Kidney capillary endothelial cell (primary cell): Measurements from ENCODE around the gene BCAR3.
"Not testable (repeated sequence)": the region's sequence is repeated elsewhere in the genome, so short reads cannot be mapped to it uniquely, and the experiment has no call there.

Source experiments
- DNase-seq: peaks from one replicate; pipeline ENCODE4 v3.0.0-alpha.2; 2018; ENCODE audit warnings: low spot score

The BCAR3 gene

GRCh38 chr1:93705892-93706500 is 24.4 kb upstream of the BCAR3 start:
- no peak for DNase-seq

- no peak for DNase-seq
Observed at GRCh38 chr1:93704052-93704451, 22.4 kb upstream of the BCAR3 start.

- peak; percentile 68 for DNase-seq
Observed at GRCh38 chr1:93703643-93704042, 22.0 kb upstream of the BCAR3 start.

DNA sequence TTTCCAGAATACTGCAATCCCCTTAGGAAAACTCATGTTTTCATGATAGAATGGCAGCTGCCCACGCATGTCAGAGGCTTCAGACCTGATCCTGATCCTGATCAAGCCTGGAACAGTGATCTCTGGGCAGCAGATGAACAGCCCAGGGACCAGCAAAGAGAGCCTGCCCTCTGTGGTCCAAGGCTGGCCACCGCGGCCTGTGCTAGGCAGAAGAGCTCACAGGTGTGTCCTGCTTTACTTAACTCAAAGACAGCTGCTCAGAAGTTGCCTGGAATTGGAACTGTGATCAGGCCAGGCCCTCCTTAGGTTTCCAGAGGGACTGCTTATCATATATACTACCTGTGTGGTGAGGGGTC is 21.2 kb upstream of the BCAR3 start:
- no peak for DNase-seq

GRCh38 chr1:93702111-93702827 is 20.6 kb upstream of the BCAR3 start:
- no peak for DNase-seq

DNA sequence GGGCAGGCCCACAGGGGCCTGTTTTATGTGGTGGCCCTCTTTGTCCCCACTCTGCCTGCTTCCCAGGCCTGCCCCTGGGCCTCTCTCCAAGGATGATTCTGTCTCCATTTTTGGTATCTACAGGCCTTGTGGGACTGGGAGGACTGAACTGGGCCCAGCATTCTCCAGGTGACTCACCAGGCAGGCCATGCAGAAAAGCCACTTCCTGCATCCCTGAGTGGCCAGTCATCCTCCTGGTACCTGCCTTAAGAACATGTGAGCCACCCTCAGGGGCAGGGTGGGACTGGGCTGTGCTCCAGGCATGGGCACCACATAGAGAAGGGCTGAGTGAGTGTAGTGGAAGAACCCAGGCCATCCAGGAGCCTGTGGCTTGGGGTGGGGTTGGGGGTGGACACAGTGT is 20.0 kb upstream of the BCAR3 start:
- DNase-seq: peak; percentile 93

DNA sequence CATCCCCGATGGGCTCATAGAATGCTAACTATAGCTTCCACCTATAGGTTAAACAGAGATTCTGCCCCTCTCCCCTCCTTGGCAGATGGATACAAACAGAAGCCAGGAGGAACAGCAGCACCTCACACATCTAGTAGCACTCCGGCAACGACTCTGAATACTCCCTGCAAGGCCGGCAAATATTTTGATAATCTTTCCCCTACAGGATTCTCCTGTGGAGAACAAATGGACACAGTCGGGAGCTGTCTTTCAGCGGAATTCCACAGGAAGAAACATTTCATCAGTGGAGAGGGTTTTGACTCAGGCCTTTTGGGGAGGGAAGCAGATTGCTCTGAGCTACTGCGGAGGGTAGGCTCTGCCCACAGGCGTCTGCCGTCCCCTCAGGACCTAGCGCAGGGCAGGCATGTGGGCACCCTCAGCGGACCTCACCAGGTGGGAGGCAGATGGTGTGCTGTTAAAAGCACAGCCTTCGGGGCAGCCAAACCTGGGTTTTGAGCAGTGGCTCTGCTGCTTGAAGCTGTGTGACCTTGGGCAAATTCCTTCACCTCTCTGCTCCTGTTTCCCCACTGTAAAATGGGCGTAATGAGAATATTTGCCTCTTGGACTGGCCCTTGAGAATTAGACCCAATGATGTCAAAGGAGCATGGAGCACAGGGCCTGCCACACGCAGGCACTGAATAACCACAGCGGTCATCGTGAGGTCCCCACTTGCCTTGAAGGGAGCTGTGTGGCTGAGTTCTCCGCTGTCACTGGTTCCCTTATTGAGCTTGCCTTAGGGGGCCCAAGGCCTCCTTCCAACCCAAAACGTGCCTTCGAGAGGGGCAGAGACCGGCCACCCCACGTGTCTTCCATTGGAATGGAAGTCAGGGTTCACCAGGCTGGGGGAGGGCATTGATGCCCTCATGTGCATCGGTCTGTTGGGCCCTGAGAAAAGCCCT is 19.2 kb upstream of the BCAR3 start:
- DNase-seq: no peak

DNA sequence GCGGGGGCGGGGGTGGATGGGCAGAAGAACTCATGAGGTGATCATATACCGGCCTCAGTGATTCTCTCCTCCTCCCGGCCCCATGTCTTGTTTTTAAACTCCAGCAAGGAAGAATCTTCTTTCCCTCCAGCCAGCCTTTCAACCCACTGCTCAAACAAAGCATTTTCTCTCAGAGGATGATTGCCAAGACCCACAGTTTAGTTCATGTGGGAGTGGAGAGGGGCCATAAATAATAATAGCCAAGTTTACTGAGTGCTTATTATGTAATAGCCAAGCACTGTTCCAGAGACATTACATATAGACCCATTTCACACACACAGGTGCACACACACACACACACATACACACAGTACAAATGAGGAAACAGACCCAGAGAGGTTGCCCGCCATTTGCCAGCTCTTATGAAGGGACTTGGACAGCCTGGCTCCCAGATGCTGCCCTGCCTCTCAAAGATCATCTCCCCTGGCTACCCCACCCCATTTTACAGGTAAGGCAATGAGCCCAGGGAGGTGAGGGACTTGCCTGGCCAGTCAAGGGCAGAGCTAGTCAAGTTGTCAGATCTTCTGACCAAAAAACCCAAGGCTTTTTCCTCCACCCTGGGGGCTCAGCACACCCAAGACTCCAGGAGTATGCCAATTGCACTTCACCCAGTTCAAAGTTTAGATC is 18.0 kb upstream of the BCAR3 start:
- no peak for DNase-seq

DNA sequence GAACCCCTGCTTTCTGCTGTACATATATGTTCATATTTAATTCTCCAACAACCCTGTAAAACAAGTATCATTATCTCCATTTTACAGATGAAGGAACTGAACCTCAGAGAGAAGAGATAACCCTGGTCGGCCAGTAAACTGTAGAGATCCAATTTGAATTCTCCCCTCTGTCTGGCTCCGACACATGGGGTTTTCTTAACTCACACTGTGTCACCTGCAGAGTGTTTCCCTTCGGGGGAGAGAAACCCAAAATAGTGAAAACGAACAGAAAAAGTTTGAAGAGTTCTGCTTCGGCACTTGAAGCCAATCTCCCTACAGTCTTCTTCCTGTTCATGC is 17.4 kb upstream of the BCAR3 start:
- no peak for DNase-seq

DNA sequence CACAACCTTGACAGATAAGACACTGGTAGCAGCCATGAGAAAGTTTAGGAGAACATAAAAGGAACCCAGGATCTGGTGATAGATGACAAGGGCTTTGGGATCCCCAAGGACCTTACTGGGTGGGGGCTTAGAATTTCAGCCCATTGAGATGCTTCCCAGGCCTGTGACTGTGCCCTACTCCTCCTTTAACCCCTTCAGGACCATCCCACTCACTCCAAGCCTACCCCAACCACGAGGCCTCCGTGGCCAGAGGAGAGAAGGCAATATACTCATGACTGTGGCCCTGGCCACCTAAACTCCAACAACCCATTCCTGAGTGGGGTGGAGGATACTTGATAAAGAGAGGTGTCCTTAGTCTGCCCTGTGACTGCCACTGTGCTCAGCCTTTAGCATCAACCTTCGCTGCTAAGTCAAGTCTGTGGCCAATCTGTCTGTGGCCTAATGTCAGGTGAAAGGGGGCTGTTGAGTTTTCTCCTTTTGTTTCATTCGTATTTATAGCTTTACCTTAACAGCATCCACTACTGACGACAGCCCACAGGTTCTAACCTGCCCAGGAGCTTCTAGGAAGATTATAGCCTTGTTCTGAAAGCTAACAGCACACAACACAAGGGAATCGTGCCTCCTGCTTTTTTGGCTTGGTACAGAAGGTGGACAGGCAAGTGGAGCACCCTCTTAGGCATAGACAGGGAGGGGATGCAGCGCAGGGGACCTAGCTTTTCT is 16.9 kb upstream of the BCAR3 start:
- DNase-seq: no peak

DNA sequence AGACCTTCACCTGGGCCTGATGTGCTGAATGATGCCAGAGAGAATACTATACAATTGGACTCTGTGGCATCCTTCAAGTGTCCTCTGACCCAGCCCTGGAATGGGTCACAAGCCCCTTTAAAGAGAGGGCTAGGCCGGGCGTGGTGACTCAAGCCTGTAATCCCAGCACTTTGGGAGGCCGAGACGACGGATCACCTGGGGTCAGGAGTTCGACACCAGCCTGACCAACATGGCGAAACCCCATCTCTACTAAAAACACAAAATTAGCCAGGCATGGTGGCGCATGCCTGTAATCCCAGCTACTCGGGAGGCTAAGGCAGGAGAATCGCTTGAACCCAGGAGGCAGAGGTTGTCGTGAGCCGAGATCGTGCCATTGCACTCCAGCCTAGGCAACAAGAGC is 15.9 kb upstream of the BCAR3 start:
- not testable (repeated sequence) for DNase-seq

GRCh38 chr1:93695411-93696005 is 13.9 kb upstream of the BCAR3 start:
- no peak for DNase-seq

- DNase-seq: no peak
Observed at GRCh38 chr1:93694819-93695218, 13.2 kb upstream of the BCAR3 start.

GRCh38 chr1:93694039-93694438 is 12.4 kb upstream of the BCAR3 start:
- no peak for DNase-seq

DNA sequence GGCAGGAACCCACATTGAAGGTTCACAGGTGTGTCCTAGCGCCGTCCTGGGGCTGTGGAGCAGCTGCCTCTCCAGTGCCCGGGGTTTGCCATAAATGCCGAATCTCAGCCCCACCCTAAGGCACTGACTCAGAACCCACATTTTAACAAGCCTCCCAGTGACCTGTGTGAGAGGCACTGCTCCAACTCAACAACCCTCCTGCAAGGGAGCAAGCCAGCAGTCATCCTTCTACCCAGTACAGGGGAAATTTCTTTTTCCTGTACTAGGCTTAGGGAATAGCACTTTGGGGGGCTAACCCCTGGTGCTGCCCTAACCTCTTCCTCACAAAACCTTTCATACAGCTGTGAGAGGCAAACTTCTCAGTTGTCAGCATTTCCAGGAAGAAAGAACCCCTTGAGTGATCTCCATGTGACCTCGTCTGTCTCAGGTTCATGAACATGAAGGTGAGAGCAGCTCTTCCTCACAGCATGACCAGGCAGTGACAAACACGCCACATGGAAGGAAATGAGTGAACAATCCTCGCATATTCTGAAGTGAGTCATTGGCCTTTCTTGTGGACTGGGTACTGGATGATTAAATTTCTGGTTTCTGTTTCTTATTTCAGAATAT is 11.4 kb upstream of the BCAR3 start:
- DNase-seq: peak; percentile 95

GRCh38 chr1:93692451-93692861 is 10.8 kb upstream of the BCAR3 start:
- no peak for DNase-seq

GRCh38 chr1:93692026-93692425 is 10.4 kb upstream of the BCAR3 start:
- DNase-seq: no peak

DNA sequence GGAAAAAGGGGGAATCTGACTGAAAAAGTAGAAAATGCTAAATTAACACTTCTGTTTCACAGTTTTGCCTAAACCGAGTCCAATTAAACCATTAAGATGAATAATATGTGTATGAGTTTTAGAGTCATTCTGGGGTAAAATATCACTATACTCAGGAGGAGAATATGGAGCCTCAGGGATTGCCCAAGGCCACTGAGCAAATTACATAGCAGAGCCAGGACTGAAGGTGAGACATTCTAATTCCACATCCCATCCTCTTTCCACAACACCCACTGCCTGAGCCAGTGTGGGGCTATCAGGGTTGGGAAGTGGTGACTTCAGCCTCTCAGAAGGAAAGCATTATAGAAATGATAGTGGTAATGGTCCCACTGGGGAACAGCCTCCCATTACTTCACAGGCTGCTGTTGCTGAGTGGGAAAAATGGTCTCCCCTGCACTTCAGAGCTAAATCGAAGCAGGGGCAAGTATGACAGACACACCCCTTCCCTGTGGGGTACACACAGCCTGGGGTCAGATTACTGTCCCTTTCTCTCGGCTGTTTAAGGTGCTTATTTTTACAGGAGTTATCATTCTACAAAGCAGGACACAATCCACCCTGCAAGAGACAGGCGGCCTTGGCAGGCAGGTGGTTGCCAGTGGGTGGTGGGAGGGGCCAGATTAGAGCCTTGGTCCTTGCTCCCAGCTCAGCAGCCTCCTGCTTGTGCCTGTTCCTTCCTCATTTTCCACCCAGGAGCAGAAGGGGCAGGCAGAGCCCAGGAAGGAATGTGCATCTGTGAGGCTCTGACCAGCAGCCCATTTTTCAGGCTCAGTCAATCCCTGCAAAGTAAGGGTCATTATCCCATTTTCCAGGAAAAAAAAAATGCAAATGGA is 9.5 kb upstream of the BCAR3 start:
- DNase-seq: no peak

GRCh38 chr1:93690341-93690740 is 8.7 kb upstream of the BCAR3 start:
- DNase-seq: no peak
